SK-N-MC (cell line): ENCODE results near the gene PDE4B.

Source experiments
- EZH2 ChIP-seq: fragments of 200-600 bp; sonication (generic); IDR thresholded peaks from one replicate; pipeline ENCODE4 v1.6.1; 2017; ENCODE audit warnings: antibody characterized with exemption
- FOXP2 ChIP-seq: optimal IDR thresholded peaks from 2 replicates; pipeline ENCODE3; 2011; ENCODE audit warnings: mild to moderate bottlenecking, moderate library complexity; ENCODE audit not compliant: insufficient read depth; ENCODE audit errors: extremely low read length, control extremely low read depth
- POLR2AphosphoS5 ChIP-seq: IDR thresholded peaks from 2 replicates; pipeline ENCODE4 v1.6.1; 2012; ENCODE audit warnings: mild to moderate bottlenecking, low read depth, low read length, borderline replicate concordance

- TF ChIP-seq EZH2 (no peak), POLR2AphosphoS5 (no peak), FOXP2 (no peak)
Observed at GRCh38 chr1:66339944-66340343, 547.2 kb downstream of the PDE4B start.
